MCF 10A (cell line): ENCODE results near the gene C20orf204. TPM values are rescaled to one million over a fixed set of nuclear protein-coding genes. Genes with fewer than 3 reads are reported as not detected.
A peak's percentile ranks its signal among the peaks of the same experiment; 100 is the strongest.

Source experiments
- BruUV-seq: library from RNA; stranded (reverse); fragments of 400-500 nt; replicated peaks from 2 replicates; lab custom pipeline; 2021; lab: Mats Ljungman, UMichigan
- CTCF ChIA-PET: fragments of 300-600 bp; sonication (Branson Sonifier 250); formaldehyde crosslinking; extraction: SDS; loops from one replicate; lab custom pipeline; 2021; ENCODE audit warnings: antibody characterized with exemption, inconsistent platforms; lab: Yijun Ruan, JAX
- POLR2A ChIA-PET: fragments of 300-600, 350-650 bp; sonication (Branson Sonifier 250); formaldehyde crosslinking; extraction: SDS; loops from one replicate; lab custom pipeline; 2020; ENCODE audit warnings: antibody characterized with exemption, inconsistent platforms; lab: Yijun Ruan, JAX
- DNase-seq: peaks from one replicate; pipeline ENCODE4 v3.0.0-alpha.2; 2018; ENCODE audit not compliant: unreplicated experiment
- H3K27ac Mint-ChIP-seq: one replicate; pipeline ENCODE4 v1.8.0; 2022; ENCODE audit warnings: mild to moderate bottlenecking, low read depth, mixed read lengths; ENCODE audit not compliant: unreplicated experiment
- H3K27me3 Mint-ChIP-seq: one replicate; pipeline ENCODE4 v1.8.0; 2022; ENCODE audit warnings: mixed read lengths; ENCODE audit not compliant: insufficient read depth, unreplicated experiment
- H3K36me3 Mint-ChIP-seq: one replicate; pipeline ENCODE4 v1.8.0; 2022; ENCODE audit warnings: mild to moderate bottlenecking, moderate library complexity, mixed read lengths; ENCODE audit not compliant: insufficient read depth, unreplicated experiment
- H3K4me1 Mint-ChIP-seq: one replicate; pipeline ENCODE4 v1.8.0; 2022; ENCODE audit warnings: mixed read lengths; ENCODE audit not compliant: insufficient read depth, unreplicated experiment
- H3K4me3 Mint-ChIP-seq: one replicate; pipeline ENCODE4 v1.8.0; 2022; ENCODE audit warnings: mild to moderate bottlenecking, moderate library complexity, mixed read lengths; ENCODE audit not compliant: unreplicated experiment
- H3K9me3 Mint-ChIP-seq: one replicate; pipeline ENCODE4 v1.8.0; 2022; ENCODE audit warnings: mixed read lengths; ENCODE audit not compliant: unreplicated experiment
- CTCF ChIP-seq: fragments of 200-600 bp; IDR thresholded peaks from one replicate; pipeline ENCODE4 v1.8.0; 2022; ENCODE audit warnings: antibody characterized with exemption, mild to moderate bottlenecking; ENCODE audit not compliant: unreplicated experiment
- intact Hi-C: fragments of 100-400 bp; cut with micrococcal nuclease; formaldehyde crosslinking; loops from 2 replicates; pipeline ENCODE4 v1.14.1; 2022
- total RNA-seq: library from RNA; stranded (reverse); gene quantifications from 2 replicates; pipeline ENCODE4 v1.2.3, GENCODE V29; 2022

The C20orf204 gene
- total RNA-seq, 1 experiment from 2014 or later: 1.1 TPM

- DNase-seq: peak; percentile 78
- Mint-ChIP-seq H3K27ac (no peak overlapping the region), H3K4me3 (no peak overlapping the region), H3K9me3 (no peaks in the 10 kb centered on the region), H3K36me3 (no peaks in the 10 kb centered on the region), H3K27me3 (no peaks in the 10 kb centered on the region), H3K4me1 (peaks cover 13% of the 10 kb centered on the region)
- BruUV-seq: no TSS peak
- intact Hi-C loops: loop anchor here (1.0 kb wide), 1 partner anchor 19 kb away; no protein-coding TSS in a partner anchor
- ChIA-PET CTCF (interaction anchor here (0.6 to 13.7 kb wide), 24 partner anchors 8 to 1043 kb away, joined by 3 to 284 read pairs (median 4); partner anchors contain the start of genes C20orf204, PRPF6 and SAMD10), POLR2A (interaction anchor here (0.8 to 1.3 kb wide), 4 partner anchors 8 to 77 kb away, joined by 3 to 5 read pairs (median 4); partner anchors contain the start of gene PRPF6)
- peak; percentile 85 for TF ChIP-seq CTCF
These were observed 21.9 kb downstream of the C20orf204 start for GRCh38 chr20:64057628-64058498.

GRCh38 chr20:64058536-64058935 is 22.6 kb downstream of the C20orf204 start:
- Mint-ChIP-seq H3K27ac (no peak overlapping the region), H3K4me1 (peaks cover 13% of the 10 kb centered on the region), H3K36me3 (no peaks in the 10 kb centered on the region), H3K9me3 (no peaks in the 10 kb centered on the region), H3K4me3 (no peak overlapping the region), H3K27me3 (no peaks in the 10 kb centered on the region)
- no peak for DNase-seq
- BruUV-seq: no TSS peak
- POLR2A ChIA-PET: interaction anchor here (0.9 to 1.0 kb wide), 2 partner anchors 19 to 20 kb away, joined by 3 read pairs; no protein-coding TSS in a partner anchor
- intact Hi-C loops: no loop called here
- CTCF ChIA-PET: interaction anchor here (0.6 to 13.7 kb wide), 10 partner anchors 12 to 846 kb away, joined by 3 to 284 read pairs (median 4); partner anchors contain the start of genes C20orf204, PRPF6 and SAMD10
- TF ChIP-seq CTCF: no peak

GRCh38 chr20:64062276-64062595 is 26.3 kb downstream of the C20orf204 start:
- CTCF ChIA-PET: interaction anchor here (0.7 to 13.7 kb wide), 5 partner anchors 8 to 81 kb away, joined by 3 to 284 read pairs (median 7); partner anchors contain the start of genes C20orf204 and PRPF6
- Mint-ChIP-seq H3K4me3 (peak overlapping the region; percentile 88), H3K36me3 (no peaks in the 10 kb centered on the region), H3K27ac (peak overlapping the region; percentile 89), H3K4me1 (peaks cover 39% of the 10 kb centered on the region), H3K9me3 (no peaks in the 10 kb centered on the region), H3K27me3 (no peaks in the 10 kb centered on the region)
- DNase-seq: no peak
- intact Hi-C loops: loop anchor here (5.0 kb wide), 1 partner anchor 80 kb away; the partner anchor contains the start of gene PRPF6
- no peak for TF ChIP-seq CTCF
- POLR2A ChIA-PET: interaction anchor here (0.6 to 3.1 kb wide), 23 partner anchors 9 to 404 kb away, joined by 3 to 34 read pairs (median 6); partner anchors contain the start of genes ARFRP1, OPRL1, PCMTD2 and PRPF6
- BruUV-seq: TSS peak; percentile 92
